Stimulated activated CD4-positive, alpha-beta T cell treated with anti-CD3 and anti-CD28 coated beads, Interleukin-4, amount 100 ng/mL, for 1 hour (primary cell): ENCODE data around the gene ADCY5.

ENCODE experiments used
- DNase-seq: peaks from one replicate; pipeline ENCODE4 v3.0.0-alpha.2; 2020

Gene ADCY5

GRCh38 chr3:123424999-123425712 lies 23.7 kb downstream of the ADCY5 start:
- DNase-seq: no peak

GRCh38 chr3:123424321-123424998 lies 24.4 kb downstream of the ADCY5 start:
- no peak for DNase-seq

- DNase-seq: no peak
Observed at GRCh38 chr3:123423806-123424205, 25.1 kb downstream of the ADCY5 start.

GRCh38 chr3:123423031-123423430 lies 25.9 kb downstream of the ADCY5 start:
- DNase-seq: no peak

GRCh38 chr3:123422457-123422856 lies 26.4 kb downstream of the ADCY5 start:
- DNase-seq: no peak

- DNase-seq: no peak
Observed at GRCh38 chr3:123421353-123422174, 27.3 kb downstream of the ADCY5 start.

GRCh38 chr3:123420416-123420968 lies 28.4 kb downstream of the ADCY5 start:
- DNase-seq: no peak

GRCh38 chr3:123419850-123420297 lies 29.0 kb downstream of the ADCY5 start:
- no peak for DNase-seq

GRCh38 chr3:123419181-123419849 lies 29.6 kb downstream of the ADCY5 start:
- DNase-seq: no peak

- DNase-seq: no peak
Observed at GRCh38 chr3:123416647-123417046, 32.2 kb downstream of the ADCY5 start.

- no peak for DNase-seq
Observed at GRCh38 chr3:123416173-123416572, 32.7 kb downstream of the ADCY5 start.

- DNase-seq: no peak
Observed at GRCh38 chr3:123414973-123415775, 33.7 kb downstream of the ADCY5 start.

GRCh38 chr3:123412811-123413604 lies 35.9 kb downstream of the ADCY5 start:
- DNase-seq: no peak

- no peak for DNase-seq
Observed at GRCh38 chr3:123412076-123412475, 36.8 kb downstream of the ADCY5 start.

- DNase-seq: no peak
Observed at GRCh38 chr3:123411340-123412040, 37.4 kb downstream of the ADCY5 start.

GRCh38 chr3:123410149-123410515 lies 38.8 kb downstream of the ADCY5 start:
- no peak for DNase-seq

- DNase-seq: no peak
Observed at GRCh38 chr3:123409443-123410148, 39.3 kb downstream of the ADCY5 start.

- DNase-seq: no peak
Observed at GRCh38 chr3:123406598-123406997, 42.3 kb downstream of the ADCY5 start.

- DNase-seq: no peak
Observed at GRCh38 chr3:123405936-123406510, 42.9 kb downstream of the ADCY5 start.
